ENCODE measurements around the gene CCDC28B. TPM values are rescaled to one million over a fixed set of nuclear protein-coding genes. Genes with fewer than 3 reads are reported as not detected.

The CCDC28B gene
- total RNA-seq, 3 donors from 2014 or later (not counting 1 experiment from before 2014, with no cell fraction given), result 19.3 to 30.6 (median 19.8) TPM

- TF ChIP-seq CTCF (IDR thresholded peaks at IDR 0.05), result peak; percentile 74
- H3K36me3 Mint-ChIP-seq, result no peaks in the 10 kb centered on the region
- Histone ChIP-seq H3K9me3 (ENCODE audit: control insufficient read depth, insufficient read depth, low read length) (no peaks in the 10 kb centered on the region), H3K27me3 (ENCODE audit: control insufficient read depth, insufficient read depth, low read length) (no peaks in the 10 kb centered on the region), H3K36me3 (ENCODE audit: control insufficient read depth, insufficient read depth, low read length) (peaks cover 35% of the 10 kb centered on the region), H3K4me1 (ENCODE audit: control insufficient read depth, insufficient read depth, low read length) (peaks cover 6% of the 10 kb centered on the region), H3K4me3 (ENCODE audit: low read length) (no peak overlapping the region), H3K27ac (ENCODE audit: low read length) (no peak overlapping the region)
- H3K9me3 Mint-ChIP-seq, result no peaks in the 10 kb centered on the region
- H3K27me3 Mint-ChIP-seq (ENCODE audit: low read depth in 2 of 2), result no peaks in the 10 kb centered on the region
- intact Hi-C loops (cut with micrococcal nuclease), result loop anchor here (1.0 to 5.0 kb wide), 2 partner anchors 36 to 198 kb away; partner anchors contain the start of gene LCK
- ATAC-seq (peak; percentile 73 to 99 (median 92)), DNase-seq (peak; percentile 35 to 79)
- WGBS (ENCODE audit: insufficient coverage), result 88% methylated on average over 10 of the region's 10 CpGs
- no peak overlapping the region for H3K27ac Mint-ChIP-seq
- H3K4me3 Mint-ChIP-seq, result no peak overlapping the region
- peaks cover 5% of the 10 kb centered on the region in 2 donors for H3K4me1 Mint-ChIP-seq
These were observed 15.5 kb downstream of the CCDC28B start for GRCh38 chr1:32215629-32216480.

GRCh38 chr1:32216566-32216965, 16.2 kb downstream of the CCDC28B start:
- H3K27ac ChIP-seq (ENCODE audit: low read length), result no peak overlapping the region
- no peak overlapping the region for H3K27ac Mint-ChIP-seq
- H3K36me3 Mint-ChIP-seq, result no peaks in the 10 kb centered on the region
- peaks cover 35% of the 10 kb centered on the region for H3K36me3 ChIP-seq (ENCODE audit: control insufficient read depth, insufficient read depth, low read length)
- no peak for TF ChIP-seq CTCF (IDR thresholded peaks at IDR 0.05)
- 97% methylated on average over 5 of the region's 5 CpGs for WGBS (ENCODE audit: insufficient coverage)
- H3K4me1 Mint-ChIP-seq, result peaks cover 10 to 12% of the 10 kb centered on the region in 2 donors
- H3K4me1 ChIP-seq (ENCODE audit: control insufficient read depth, insufficient read depth, low read length), result peaks cover 13% of the 10 kb centered on the region
- H3K4me3 ChIP-seq (ENCODE audit: low read length), result no peak overlapping the region
- H3K27me3 Mint-ChIP-seq (ENCODE audit: low read depth in 2 of 2), result no peaks in the 10 kb centered on the region
- no peak overlapping the region for H3K4me3 Mint-ChIP-seq
- H3K27me3 ChIP-seq (ENCODE audit: control insufficient read depth, insufficient read depth, low read length), result no peaks in the 10 kb centered on the region
- intact Hi-C loops (cut with micrococcal nuclease), result loop anchor here (5.0 kb wide), 1 partner anchor 36 kb away; the partner anchor contains the start of gene LCK
- no peak for ATAC-seq
- no peaks in the 10 kb centered on the region for H3K9me3 ChIP-seq (ENCODE audit: control insufficient read depth, insufficient read depth, low read length)
- DNase-seq, result no peak
- no peaks in the 10 kb centered on the region for H3K9me3 Mint-ChIP-seq

GRCh38 chr1:32219022-32219421, 18.6 kb downstream of the CCDC28B start:
- no peaks in the 10 kb centered on the region for H3K9me3 Mint-ChIP-seq

More at GRCh38 chr1:32219022-32219421, 18.6 kb downstream of the CCDC28B start:
- Mint-ChIP-seq H3K4me3 (no peak overlapping the region), H3K27ac (no peak overlapping the region), H3K27me3 (ENCODE audit: low read depth in 2 of 2) (no peaks in the 10 kb centered on the region), H3K4me1 (peaks cover 15 to 28% of the 10 kb centered on the region in 2 donors), H3K36me3 (no peaks in the 10 kb centered on the region)
- peaks cover 39% of the 10 kb centered on the region for H3K36me3 ChIP-seq (ENCODE audit: control insufficient read depth, insufficient read depth, low read length)
- no peaks in the 10 kb centered on the region for H3K27me3 ChIP-seq (ENCODE audit: control insufficient read depth, insufficient read depth, low read length)
- H3K4me1 ChIP-seq (ENCODE audit: control insufficient read depth, insufficient read depth, low read length), result peaks cover 31% of the 10 kb centered on the region
- intact Hi-C loops (cut with micrococcal nuclease), result loop anchor here (5.0 kb wide), 1 partner anchor 33 kb away; the partner anchor contains the start of gene LCK
- WGBS (ENCODE audit: insufficient coverage), result 87% methylated on average over 7 of the region's 7 CpGs
- no peak for ATAC-seq
- H3K9me3 ChIP-seq (ENCODE audit: control insufficient read depth, insufficient read depth, low read length), result no peaks in the 10 kb centered on the region
- no peak for TF ChIP-seq CTCF (IDR thresholded peaks at IDR 0.05)
- DNase-seq, result no peak
- H3K27ac ChIP-seq (ENCODE audit: low read length), result no peak overlapping the region
- no peak overlapping the region for H3K4me3 ChIP-seq (ENCODE audit: low read length)
